ENCODE data around the gene MMP17. TPM values are rescaled to one million over a fixed set of nuclear protein-coding genes. Genes with fewer than 3 reads are reported as not detected.

The MMP17 gene
- total RNA-seq, 4 donors from 2014 or later: 4.6 to 15.4 (median 12.9) TPM

DNA sequence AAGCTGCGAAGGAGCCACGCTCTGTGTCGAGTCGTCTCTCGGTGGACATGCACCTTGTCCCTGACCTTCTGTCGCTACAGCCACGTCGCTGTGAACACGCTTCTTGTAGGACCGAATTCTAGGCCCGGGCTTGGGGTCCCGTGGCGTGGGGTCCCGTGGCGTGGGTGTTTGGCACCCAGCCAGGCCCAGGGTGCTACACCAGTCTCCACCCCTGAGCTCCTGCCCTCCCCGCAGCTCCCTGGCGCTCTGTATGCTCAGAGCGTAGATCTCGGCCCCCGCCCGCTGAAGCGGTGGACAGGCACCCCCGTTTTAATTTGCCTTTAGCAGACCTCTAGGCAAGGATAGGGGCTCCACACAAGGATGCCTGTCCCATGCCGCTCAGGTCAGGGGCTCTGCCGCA is 16.5 kb downstream of the MMP17 start:
- no peak for TF ChIP-seq CTCF (IDR thresholded peaks at IDR 0.05; ENCODE audit: low read depth)

GRCh38 chr12:131845121-131845520 is 16.9 kb downstream of the MMP17 start:
- no peak for TF ChIP-seq CTCF (IDR thresholded peaks at IDR 0.05; ENCODE audit: low read depth)

DNA sequence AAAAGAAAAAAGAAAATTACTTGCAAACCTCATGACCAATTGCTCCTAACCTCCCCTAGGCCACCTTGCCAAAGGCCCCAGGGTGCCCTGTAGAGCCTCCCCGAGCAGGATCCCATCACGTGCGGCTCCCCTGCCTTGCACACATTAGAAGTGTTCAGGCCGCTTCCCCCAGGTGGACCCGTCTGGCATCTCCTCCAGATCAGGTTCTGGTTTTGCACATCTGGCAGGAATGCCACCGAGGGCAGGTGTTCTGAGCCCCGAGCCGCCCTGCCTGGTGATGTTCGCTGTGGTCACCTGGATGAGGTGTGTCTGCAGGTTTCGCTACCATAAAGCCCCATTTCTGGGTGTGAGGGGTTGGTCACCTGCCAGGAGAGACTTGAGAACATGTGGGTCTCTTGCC is 19.3 kb downstream of the MMP17 start:
- no peak for TF ChIP-seq CTCF (IDR thresholded peaks at IDR 0.05; ENCODE audit: low read depth)

DNA sequence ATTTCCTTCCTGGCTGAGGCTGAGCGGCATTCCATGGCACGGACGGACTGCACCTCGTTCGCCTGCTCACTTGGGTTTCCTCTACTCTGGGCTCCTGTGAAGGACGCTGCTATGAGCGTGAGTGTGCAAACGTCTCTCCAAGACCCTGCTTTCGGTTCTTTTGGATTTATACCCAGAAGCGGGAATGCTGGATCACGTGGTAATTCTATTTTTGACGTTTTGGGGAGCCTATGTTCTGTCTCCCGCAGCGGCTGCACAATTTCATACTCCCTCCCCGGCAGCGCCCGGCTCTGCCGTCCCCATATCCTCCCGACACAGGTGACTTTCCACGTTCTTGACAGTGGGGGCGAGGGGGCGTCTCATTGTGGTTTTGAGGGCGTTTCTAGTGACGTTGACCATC is 20.6 kb downstream of the MMP17 start:
- no peak for TF ChIP-seq CTCF (IDR thresholded peaks at IDR 0.05; ENCODE audit: low read depth)

DNA sequence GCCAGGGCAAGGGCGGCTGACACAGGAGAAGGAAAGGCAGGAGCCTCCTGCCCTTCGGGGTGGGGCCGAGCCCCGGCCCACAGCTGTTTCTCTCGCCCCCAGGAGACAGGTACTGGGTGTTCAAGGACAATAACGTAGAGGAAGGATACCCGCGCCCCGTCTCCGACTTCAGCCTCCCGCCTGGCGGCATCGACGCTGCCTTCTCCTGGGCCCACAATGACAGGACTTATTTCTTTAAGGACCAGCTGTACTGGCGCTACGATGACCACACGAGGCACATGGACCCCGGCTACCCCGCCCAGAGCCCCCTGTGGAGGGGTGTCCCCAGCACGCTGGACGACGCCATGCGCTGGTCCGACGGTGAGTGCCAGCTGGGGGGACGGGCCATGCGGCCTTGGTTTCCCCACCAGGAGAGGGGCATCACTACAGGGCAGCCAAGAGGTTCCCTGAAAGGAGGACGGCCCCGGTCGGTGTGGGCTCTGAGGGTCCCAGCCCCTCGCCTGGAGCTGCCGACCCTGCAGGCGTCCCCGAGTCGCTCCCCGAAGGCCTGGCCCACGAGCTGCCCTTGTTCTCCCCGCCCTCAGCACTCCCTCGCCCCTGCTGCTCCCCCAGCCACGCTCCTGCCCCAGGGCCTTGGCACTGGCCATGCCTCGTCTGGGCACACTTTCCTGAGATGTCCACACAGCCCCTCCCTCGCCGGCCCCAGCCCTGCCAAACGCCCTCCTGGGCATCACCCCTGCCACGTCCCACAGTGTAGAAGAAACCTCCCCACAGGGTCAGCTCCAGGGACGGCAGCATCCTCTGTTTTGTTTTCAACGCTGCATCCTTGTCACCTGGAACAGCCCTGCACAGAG is 21.7 kb downstream of the MMP17 start:
- no peak for TF ChIP-seq CTCF (IDR thresholded peaks at IDR 0.05; ENCODE audit: low read depth)

DNA sequence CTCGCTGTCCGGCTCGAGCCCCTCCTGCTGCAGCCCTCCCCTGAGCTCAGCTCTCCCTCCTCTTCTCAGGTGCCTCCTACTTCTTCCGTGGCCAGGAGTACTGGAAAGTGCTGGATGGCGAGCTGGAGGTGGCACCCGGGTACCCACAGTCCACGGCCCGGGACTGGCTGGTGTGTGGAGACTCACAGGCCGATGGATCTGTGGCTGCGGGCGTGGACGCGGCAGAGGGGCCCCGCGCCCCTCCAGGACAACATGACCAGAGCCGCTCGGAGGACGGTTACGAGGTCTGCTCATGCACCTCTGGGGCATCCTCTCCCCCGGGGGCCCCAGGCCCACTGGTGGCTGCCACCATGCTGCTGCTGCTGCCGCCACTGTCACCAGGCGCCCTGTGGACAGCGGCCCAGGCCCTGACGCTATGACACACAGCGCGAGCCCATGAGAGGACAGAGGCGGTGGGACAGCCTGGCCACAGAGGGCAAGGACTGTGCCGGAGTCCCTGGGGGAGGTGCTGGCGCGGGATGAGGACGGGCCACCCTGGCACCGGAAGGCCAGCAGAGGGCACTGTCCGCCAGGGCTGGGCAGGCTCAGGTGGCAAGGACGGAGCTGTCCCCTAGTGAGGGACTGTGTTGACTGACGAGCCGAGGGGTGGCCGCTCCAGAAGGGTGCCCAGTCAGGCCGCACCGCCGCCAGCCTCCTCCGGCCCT is 22.8 kb downstream of the MMP17 start:
- no peak for TF ChIP-seq CTCF (IDR thresholded peaks at IDR 0.05; ENCODE audit: low read depth)

DNA sequence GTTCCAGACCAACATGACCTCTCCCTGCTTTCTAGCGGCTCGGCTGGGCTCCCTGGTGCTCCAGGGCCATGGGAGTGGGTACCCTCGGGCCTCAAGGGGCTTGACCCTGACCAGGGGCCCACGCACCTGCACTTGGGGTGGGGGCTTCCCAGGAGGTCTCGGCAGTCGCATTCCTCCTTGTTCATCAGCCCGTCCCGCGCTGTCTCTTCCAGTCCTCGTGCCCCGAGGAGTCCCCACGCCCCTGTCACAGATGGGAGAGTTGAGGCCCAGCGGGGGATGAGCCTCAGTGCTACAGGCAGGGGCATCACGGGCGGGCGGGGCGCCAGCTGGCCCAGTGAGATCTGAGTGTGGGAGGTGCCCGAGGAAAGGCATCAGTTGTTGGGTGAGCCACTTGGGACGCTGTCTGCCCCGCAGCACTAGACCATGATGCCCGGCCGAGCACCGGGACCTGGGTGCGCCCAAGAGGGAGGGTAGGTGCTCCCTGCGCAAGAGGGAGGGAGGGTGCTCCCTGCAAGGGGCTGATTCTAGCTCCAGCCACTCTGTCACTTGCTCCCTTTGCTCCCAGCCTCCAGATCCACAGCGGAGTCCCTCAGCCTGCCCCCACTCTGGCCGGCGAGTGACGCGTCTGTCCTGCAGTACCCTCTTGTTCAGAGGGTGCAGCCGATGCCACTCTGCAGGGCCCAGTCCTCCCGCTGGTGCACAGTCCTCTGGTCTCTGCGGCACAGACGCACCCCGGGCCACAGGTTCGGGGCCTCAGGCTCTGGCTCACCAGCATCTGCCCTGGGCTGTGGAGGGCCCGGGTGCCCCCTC is 23.8 kb downstream of the MMP17 start:
- no peak for TF ChIP-seq CTCF (IDR thresholded peaks at IDR 0.05; ENCODE audit: low read depth)
